Adrenal gland (tissue), 12 donors: Measurements from ENCODE around the gene RAB5IF. TPM values are rescaled to one million over a fixed set of nuclear protein-coding genes. Genes with fewer than 3 reads are reported as not detected.

ENCODE experiments used
- DNase-seq, 7 donors: peaks; one replicate each; pipeline ENCODE4 v3.0.0-alpha.2; 2019 to 2020
- H3K27ac ChIP-seq, 5 donors: fragments of 200-600 bp; sonication (generic) in 4 of 5; 1 replicate in 3 of 5; 2 replicates in 2 of 5; pipeline versions ENCODE4 v1.5.1 to v1.8.0; 2016 to 2020; ENCODE audit warnings: mild to moderate bottlenecking in 1 of 5
- H3K27me3 ChIP-seq: fragments of 200-600 bp; 2 replicates; pipeline ENCODE4 v1.8.0; 2021
- H3K36me3 ChIP-seq, 2 donors: fragments of 200-600 bp; replicated peaks in 1 of 2; 1 replicate in 1 of 2; 2 replicates in 1 of 2; pipeline versions ENCODE4 v1.5.1 to v1.8.0; 2018 to 2022
- H3K4me1 ChIP-seq, 2 donors: fragments of 200-600 bp; replicated peaks in 1 of 2; 1 replicate in 1 of 2; 2 replicates in 1 of 2; pipeline versions ENCODE4 v1.5.1 to v1.8.0; 2018 to 2021
- H3K4me3 ChIP-seq, 4 donors: fragments of 200-600 bp; sonication (generic) in 3 of 4; one replicate each; pipeline ENCODE4 v1.5.1; 2016 to 2018
- H3K9me3 ChIP-seq, 3 donors: fragments of 200-600 bp; sonication (generic) in 1 of 3; replicated peaks in 1 of 3; 1 replicate in 2 of 3; 2 replicates in 1 of 3; pipeline versions ENCODE4 v1.5.1 to v1.8.0; 2016 to 2021
- POLR2A ChIP-seq, 2 donors: fragments of 450-650 bp; IDR thresholded peaks; one replicate each; pipeline ENCODE4 v1.6.1; 2017; ENCODE audit warnings: antibody characterized with exemption in 2 of 2, mild to moderate bottlenecking in 2 of 2, moderate library complexity in 1 of 2
- WGBS, 4 donors: extraction: QIAGEN DNeasy Blood & Tissue Kit in 2 of 4; methylation state at CpG; one replicate each; pipeline versions ENCODE4 v1.1.5 to v1.1.7; 2013 to 2017; 5-methylcytosine and 5-hydroxymethylcytosine counted together
- intact Hi-C, 2 donors: fragments of 100-400 bp; cut with DNase I; formaldehyde crosslinking; loops; one replicate each; pipeline versions ENCODE4 v1.14.1 to v1.15.0; 2022 to 2023
- polyA plus RNA-seq, 3 donors: library from polyadenylated mRNA; stranded (reverse); fragments of 200-250 nt in 2 of 3; fragments of 350-450 nt in 1 of 3; fragmentation: Illumina TruSeq in 1 of 3; extraction: RNeasy Lipid Tissue Mini Kit (QIAGEN cat#74804) in 1 of 3; gene quantifications; one replicate each; pipeline ENCODE4 v1.2.3, GENCODE V29; 2013 to 2014
- small RNA-seq, 2 donors: library from RNA; depleted of rRNA; stranded (forward); fragments of <200 nt; gene quantifications; one replicate each; pipeline ENCODE3, GENCODE V24; 2016
- total RNA-seq, 9 donors: library from RNA; depleted of rRNA in 4 of 9; stranded (reverse); fragments of >200 nt in 4 of 9; fragments of 120-200 nt in 1 of 9; fragmentation: NEBNext Ultra II Directional in 1 of 9; extraction: Animal tissue kit (Norgen Biotek cat#: 25700) in 1 of 9; gene quantifications; one replicate each; pipeline versions ENCODE4 v1.1.0 to v1.2.4, GENCODE V29; 2013 to 2023
- TF ChIP-seq, protein P1 (sequence below), 6 experiments: fragments of 450-650 bp in 4 of 6; fragments of 200-600 bp in 2 of 6; sonication (generic) in 1 of 6; IDR thresholded peaks; 1 replicate in 5 of 6; 2 replicates in 1 of 6; pipeline versions ENCODE4 v1.5.1 to v1.8.0; 2016 to 2021; ENCODE audit warnings: antibody characterized with exemption in 6 of 6, mild to moderate bottlenecking in 2 of 6, moderate library complexity in 1 of 6
- donor health status: healthy with polysubstance abuse.
- donor health status: Bipolar disorder and iron deficiency.
- donor health status: DM: yes; HTN: yes; CAD: no.
- donor health status: DM: no; HTN: no; CAD: no.
- donor health status: DM: no; HTN: no; CAD: no.
- donor health status: DM: yes; HTN: yes; CAD: no.

RAB5IF gene
- total and polyA plus RNA-seq, 12 donors = 44.9 to 196 (median 86.9) TPM

GRCh38 chr20:36655004-36655403 is 49.4 kb downstream of the RAB5IF start:
- Histone ChIP-seq H3K36me3 (peaks cover 0 to 37% of the 10 kb centered on the region in 2 donors), H3K4me1 (no peaks in the 10 kb centered on the region), H3K27me3 (no peaks in the 10 kb centered on the region), H3K27ac (no peak overlapping the region), H3K9me3 (no peaks in the 10 kb centered on the region), H3K4me3 (no peak overlapping the region)
- WGBS, 4 donors = 95 to 100% (median 98%) methylated on average over 3 of the region's 3 CpGs
- intact Hi-C loops = no loop called here
- TF ChIP-seq, protein P1, sequence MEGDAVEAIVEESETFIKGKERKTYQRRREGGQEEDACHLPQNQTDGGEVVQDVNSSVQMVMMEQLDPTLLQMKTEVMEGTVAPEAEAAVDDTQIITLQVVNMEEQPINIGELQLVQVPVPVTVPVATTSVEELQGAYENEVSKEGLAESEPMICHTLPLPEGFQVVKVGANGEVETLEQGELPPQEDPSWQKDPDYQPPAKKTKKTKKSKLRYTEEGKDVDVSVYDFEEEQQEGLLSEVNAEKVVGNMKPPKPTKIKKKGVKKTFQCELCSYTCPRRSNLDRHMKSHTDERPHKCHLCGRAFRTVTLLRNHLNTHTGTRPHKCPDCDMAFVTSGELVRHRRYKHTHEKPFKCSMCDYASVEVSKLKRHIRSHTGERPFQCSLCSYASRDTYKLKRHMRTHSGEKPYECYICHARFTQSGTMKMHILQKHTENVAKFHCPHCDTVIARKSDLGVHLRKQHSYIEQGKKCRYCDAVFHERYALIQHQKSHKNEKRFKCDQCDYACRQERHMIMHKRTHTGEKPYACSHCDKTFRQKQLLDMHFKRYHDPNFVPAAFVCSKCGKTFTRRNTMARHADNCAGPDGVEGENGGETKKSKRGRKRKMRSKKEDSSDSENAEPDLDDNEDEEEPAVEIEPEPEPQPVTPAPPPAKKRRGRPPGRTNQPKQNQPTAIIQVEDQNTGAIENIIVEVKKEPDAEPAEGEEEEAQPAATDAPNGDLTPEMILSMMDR (IDR thresholded peaks at IDR 0.05) = no peak
- no peak for TF ChIP-seq POLR2A (IDR thresholded peaks at IDR 0.05)
- no peak for DNase-seq

DNA sequence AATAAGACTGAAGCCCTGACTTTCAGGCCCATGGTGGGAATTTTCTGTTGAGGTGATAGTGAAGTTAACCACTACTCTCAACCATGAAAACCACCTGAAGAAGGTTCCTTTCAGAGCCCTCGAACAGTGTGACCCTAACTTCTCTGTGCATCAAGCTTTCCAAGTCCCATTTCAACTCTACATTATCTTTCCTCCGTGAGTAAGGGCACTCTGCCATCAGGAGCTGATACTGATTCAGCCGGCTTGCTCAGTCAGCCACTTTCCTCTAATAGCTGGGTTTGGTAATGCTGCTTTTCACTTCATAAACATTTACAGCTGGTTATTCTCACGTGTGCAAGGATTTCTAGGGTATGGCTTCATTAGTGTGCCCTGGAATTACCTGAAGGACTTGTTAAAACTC is 51.2 kb downstream of the RAB5IF start:
- Histone ChIP-seq H3K9me3 (no peaks in the 10 kb centered on the region), H3K4me1 (no peaks in the 10 kb centered on the region), H3K4me3 (no peak overlapping the region), H3K36me3 (peaks cover 0 to 48% of the 10 kb centered on the region in 2 donors), H3K27me3 (no peaks in the 10 kb centered on the region), H3K27ac (no peak overlapping the region)
- no peak for DNase-seq
- intact Hi-C loops = no loop called here
- TF ChIP-seq, protein P1 (IDR thresholded peaks at IDR 0.05) = no peak
- TF ChIP-seq POLR2A (IDR thresholded peaks at IDR 0.05) = no peak
- 74 to 90% (median 80%) methylated on average over 4 of the region's 4 CpGs for WGBS, 4 donors

- DNase-seq = no peak
- 68 to 83% (median 76%) methylated on average over 3 of the region's 3 CpGs for WGBS, 4 donors
- no peak overlapping the region for H3K4me3 ChIP-seq
- TF ChIP-seq, protein P1 (IDR thresholded peaks at IDR 0.05) = no peak
- TF ChIP-seq POLR2A (IDR thresholded peaks at IDR 0.05) = no peak
- H3K27me3 ChIP-seq = no peaks in the 10 kb centered on the region
- H3K36me3 ChIP-seq = peaks cover 0 to 36% of the 10 kb centered on the region in 2 donors
- H3K4me1 ChIP-seq = no peaks in the 10 kb centered on the region
- no peak overlapping the region for H3K27ac ChIP-seq
- intact Hi-C loops = no loop called here
- H3K9me3 ChIP-seq = no peaks in the 10 kb centered on the region
These were observed 52.7 kb downstream of the RAB5IF start for GRCh38 chr20:36658300-36658699.

Small RNA genes within 50 kb of the gene (small RNA-seq; reads per million reads assigned to genes)
- 0 reads per million in 2 donors for gene RF00017

Other genes starting within 250 kb of the RAB5IF start
- 1,000 to 10,000 TPM in 3 of 9 donors, 100 to 1,000 TPM in 6; 241 to 1,128 (median 448) TPM for gene MYL9, start 64.3 kb upstream of the RAB5IF start, total RNA-seq
- 1,000 to 10,000 TPM in 2 of 3 donors, 100 to 1,000 TPM in 1; 891 to 1,967 (median 1,739) TPM for gene MYL9, start 64.3 kb upstream of the RAB5IF start, polyA plus RNA-seq
- 10 to 100 TPM in 8 of 9 donors, 1 to 10 TPM in 1; 3.7 to 17.9 (median 12.1) TPM for gene TGIF2, start 32.2 kb upstream of the RAB5IF start, total RNA-seq
- gene TGIF2, start 32.2 kb upstream of the RAB5IF start, polyA plus RNA-seq = 1 to 10 TPM; 3.4 to 5.8 (median 4.4) TPM
- 1 to 10 TPM in 2 of 9 donors, under 1 TPM in 7; 0.12 to 1.1 (median 0.42) TPM for gene SLA2, start 40.4 kb downstream of the RAB5IF start, total RNA-seq
- gene SLA2, start 40.4 kb downstream of the RAB5IF start, polyA plus RNA-seq = under 1 TPM; 0.18 to 0.72 (median 0.51) TPM
- 10 to 100 TPM; 29.0 to 91.4 (median 62.0) TPM for gene NDRG3, start 140.3 kb downstream of the RAB5IF start, total RNA-seq
- 10 to 100 TPM; 40.4 to 54.4 (median 40.8) TPM for gene NDRG3, start 140.3 kb downstream of the RAB5IF start, polyA plus RNA-seq
- gene DSN1, start 168.0 kb downstream of the RAB5IF start, total RNA-seq = 10 to 100 TPM in 5 of 9 donors, 1 to 10 TPM in 4; 6.7 to 19.6 (median 13.3) TPM
- gene DSN1, start 168.0 kb downstream of the RAB5IF start, polyA plus RNA-seq = 10 to 100 TPM; 18.5 to 23.5 (median 22.7) TPM